H1 (cell line): ENCODE data around the gene OTUD3. TPM values are rescaled to one million over a fixed set of nuclear protein-coding genes. Genes with fewer than 3 reads are reported as not detected.

Source experiments
- CHD1 ChIP-seq: IDR thresholded peaks from 2 replicates; pipeline ENCODE4 v1.6.1; 2012; ENCODE audit warnings: low read depth, low read length, improper control_type of control experiment
- POLR2A ChIP-seq, 2 experiments: IDR thresholded peaks; 1 replicate in 1 of 2; 2 replicates in 1 of 2; pipeline ENCODE4 v1.6.1; 2011; ENCODE audit warnings: low read depth in 2 of 2, low read length in 2 of 2, mild to moderate bottlenecking in 2 of 2; ENCODE audit errors: control extremely low read depth in 1 of 2
- SIN3A ChIP-seq, 2 experiments: IDR thresholded peaks in 1 of 2; conservative IDR thresholded peaks in 1 of 2; 2 replicates each; pipeline ENCODE4 v1.6.1; 2011 to 2012; ENCODE audit warnings: low read length in 2 of 2, improper control_type of control experiment in 1 of 2, low read depth in 1 of 2, mild to moderate bottlenecking in 1 of 2
- polyA plus RNA-seq, 7 experiments: library from polyadenylated mRNA; depleted of rRNA in 3 of 7; stranded (reverse) in 5 of 7; unstranded in 2 of 7; fragments of >200 nt in 5 of 7; fragments of 200-250 nt in 2 of 7; gene quantifications; 1 replicate in 5 of 7; 2 replicates in 1 of 7; 4 replicates in 1 of 7; pipeline versions ENCODE4 v1.2.1 to v1.2.3, GENCODE V29; 2011 to 2013; ENCODE audit warnings: missing spikeins in 2 of 7, mixed read lengths in 2 of 7
- total RNA-seq: library from RNA; stranded (reverse); fragmentation: NEBNext Ultra II Directional; extraction: Animal tissue kit (Norgen Biotek cat#: 25700); gene quantifications from 2 replicates; pipeline ENCODE4 v1.2.1, GENCODE V29; 2021

OTUD3 gene
- total and polyA plus RNA-seq, 2 of the 8 experiments (the other 6 are each of a cell fraction or from before 2014, with no cell fraction given) = 6.3 to 11.9 TPM

DNA sequence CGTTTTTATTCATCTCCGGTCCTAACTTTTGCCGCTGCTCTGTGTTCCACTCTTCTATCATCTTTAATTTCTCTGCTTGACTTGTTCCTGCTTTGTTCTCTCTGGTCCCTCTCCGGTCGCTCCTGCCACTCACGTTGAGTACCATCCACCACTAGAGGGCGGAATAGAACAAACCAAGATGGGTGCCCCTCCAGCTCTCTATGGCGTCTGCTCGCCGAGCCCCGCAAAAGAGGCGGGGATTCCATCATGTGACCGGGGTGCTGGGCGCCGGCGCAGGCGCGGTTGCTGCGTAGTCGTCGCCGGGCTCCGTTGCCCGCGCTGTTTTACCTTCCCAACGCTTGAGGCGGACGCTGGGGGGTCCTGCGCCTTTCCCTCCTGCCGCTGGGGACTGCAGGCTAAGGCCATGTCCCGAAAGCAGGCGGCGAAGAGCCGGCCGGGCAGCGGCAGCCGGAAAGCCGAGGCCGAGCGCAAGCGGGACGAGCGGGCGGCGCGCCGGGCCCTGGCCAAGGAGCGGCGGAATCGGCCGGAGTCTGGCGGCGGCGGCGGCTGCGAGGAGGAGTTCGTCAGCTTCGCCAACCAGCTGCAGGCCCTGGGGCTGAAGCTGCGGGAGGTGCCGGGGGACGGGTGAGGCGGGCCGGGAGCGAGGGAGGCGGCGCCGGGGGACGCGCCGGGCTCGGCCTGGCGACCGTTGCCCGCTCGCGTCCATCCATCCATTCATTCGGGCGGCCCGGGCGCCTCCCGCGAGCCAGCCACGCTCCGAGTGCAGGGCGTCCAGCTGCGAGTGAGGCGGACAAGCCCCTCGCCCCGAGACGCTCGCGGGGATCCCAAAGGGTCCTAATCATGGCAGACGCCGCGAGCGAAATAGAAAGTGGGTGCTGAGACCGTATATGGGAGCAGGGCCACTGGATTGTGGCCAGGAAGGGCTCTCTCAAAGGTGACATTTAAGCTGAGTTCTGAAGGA, at the start of gene OTUD3 (continued):
- peak; percentile 63 to 82 for TF ChIP-seq POLR2A (IDR thresholded peaks at IDR 0.05; ENCODE audit: control extremely low read depth in 1 of 2, low read depth in 2 of 2, low read length in 2 of 2)
- peak in 1 of 2 experiments; percentile 11; a peak in 1 of 4 replicates for TF ChIP-seq SIN3A (conservative IDR thresholded peaks at IDR 0.05 in 1 of 2, IDR thresholded peaks at IDR 0.05 in 1 of 2; ENCODE audit: low read depth in 1 of 2, low read length in 2 of 2)
- no peak for TF ChIP-seq CHD1
